CD4-positive, alpha-beta T cell treated with Interleukin-12 subunit alpha and Interleukin-12 subunit beta, for 1 hour (primary cell): ENCODE results near the gene CEP126.

Source experiments
- DNase-seq: peaks from one replicate; pipeline ENCODE4 v3.0.0-alpha.2; 2020

The CEP126 gene

GRCh38 chr11:102010776-102011494 is 96.1 kb downstream of the CEP126 start:
- DNase-seq, result no peak

GRCh38 chr11:102012946-102013345 is 98.1 kb downstream of the CEP126 start:
- DNase-seq, result no peak

GRCh38 chr11:102014756-102015155 is 99.9 kb downstream of the CEP126 start:
- DNase-seq, result no peak

GRCh38 chr11:102017026-102017425 is 102.2 kb downstream of the CEP126 start:
- DNase-seq, result no peak

GRCh38 chr11:102026217-102026616 is 111.4 kb downstream of the CEP126 start:
- DNase-seq, result no peak

GRCh38 chr11:102026959-102027358 is 112.1 kb downstream of the CEP126 start:
- no peak for DNase-seq

- no peak for DNase-seq
These were observed 121.9 kb downstream of the CEP126 start for GRCh38 chr11:102036757-102037156.

- DNase-seq, result no peak
These were observed 132.0 kb downstream of the CEP126 start for GRCh38 chr11:102046841-102047240.

GRCh38 chr11:102047305-102047924 is 132.6 kb downstream of the CEP126 start, which contains the start of gene CFAP300:
Gene CFAP300 (plus strand): TSS chr11:102047437. CDS start chr11:102047471, 34 bp downstream.
- peak; percentile 42 for DNase-seq
